ENCODE data around the gene GAK.
"Not testable (repeated sequence)": the region's sequence is repeated elsewhere in the genome, so short reads cannot be mapped to it uniquely, and the experiment has no call there.

Gene GAK

GRCh38 chr4:952881-953573 is 20.9 kb upstream of the GAK start:
- no peak for DNase-seq

- DNase-seq = no peak
Measured at GRCh38 chr4:951594-952468, 19.7 kb upstream of the GAK start.

DNA sequence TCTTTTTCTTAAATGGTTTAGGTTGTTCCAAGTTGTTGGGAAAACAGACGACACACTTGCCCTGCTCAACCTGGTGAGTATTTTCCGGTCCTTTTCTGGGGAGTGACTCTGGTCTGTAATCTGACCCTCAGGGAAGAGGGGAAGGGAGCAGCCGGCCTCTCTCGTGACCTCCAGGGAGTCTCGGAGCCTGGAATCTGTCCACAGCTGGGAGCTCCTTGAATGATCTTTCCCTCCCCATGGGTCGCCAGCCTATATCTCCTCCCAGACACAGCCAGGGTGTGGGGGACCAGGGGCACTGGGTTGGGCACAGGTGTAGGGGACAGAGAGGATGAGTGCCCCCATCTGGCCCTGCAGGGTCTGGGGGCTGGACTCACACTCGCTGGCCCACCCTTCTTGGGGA is 19.1 kb upstream of the GAK start:
- DNase-seq = no peak

- DNase-seq = no peak
Measured at GRCh38 chr4:950136-951020, 18.3 kb upstream of the GAK start.

GRCh38 chr4:949656-950055 is 17.5 kb upstream of the GAK start:
- no peak for DNase-seq

GRCh38 chr4:948936-949300 is 16.8 kb upstream of the GAK start:
- DNase-seq = no peak

- no peak for DNase-seq
Measured at GRCh38 chr4:948101-948935, 16.2 kb upstream of the GAK start.

DNA sequence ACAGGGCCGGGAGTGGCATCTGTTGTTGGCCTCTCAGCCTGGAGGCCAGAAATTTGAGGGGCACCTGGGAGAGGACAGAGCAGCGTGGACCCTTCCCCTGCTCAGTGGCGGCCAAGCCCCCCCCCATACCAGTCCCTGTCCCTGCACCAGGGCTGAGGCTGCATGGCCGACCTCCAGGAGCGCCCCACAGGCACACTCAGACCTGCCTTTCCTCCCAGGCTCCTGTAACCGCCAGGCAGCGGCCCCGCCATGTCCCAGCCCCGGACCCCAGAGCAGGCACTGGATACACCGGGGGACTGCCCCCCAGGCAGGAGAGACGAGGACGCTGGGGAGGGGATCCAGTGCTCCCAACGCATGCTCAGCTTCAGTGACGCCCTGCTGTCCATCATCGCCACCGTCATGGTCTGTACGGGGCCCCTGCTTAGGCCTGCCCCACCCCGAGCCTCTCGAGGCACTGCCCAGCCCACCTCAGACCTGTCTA is 15.4 kb upstream of the GAK start:
- no peak for DNase-seq

GRCh38 chr4:946517-947471 is 14.7 kb upstream of the GAK start:
- no peak for DNase-seq

DNA sequence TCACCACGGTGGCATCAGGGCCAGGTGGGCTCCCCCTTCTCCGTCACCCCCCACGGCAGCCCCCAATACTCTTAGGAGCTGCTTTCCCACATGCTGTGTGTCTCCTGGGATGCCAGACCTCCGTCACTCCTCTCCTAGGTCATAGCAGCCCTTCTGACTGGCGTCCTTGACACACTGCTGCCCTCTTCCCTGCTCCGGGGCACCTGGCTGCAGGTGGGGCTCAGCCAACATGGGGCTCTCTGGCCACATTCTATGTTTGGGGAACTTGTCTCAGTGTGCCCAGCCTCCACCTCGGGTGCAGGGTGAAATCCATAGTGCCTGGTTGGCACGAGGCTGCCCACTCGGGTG is 14.0 kb upstream of the GAK start:
- DNase-seq = no peak

DNA sequence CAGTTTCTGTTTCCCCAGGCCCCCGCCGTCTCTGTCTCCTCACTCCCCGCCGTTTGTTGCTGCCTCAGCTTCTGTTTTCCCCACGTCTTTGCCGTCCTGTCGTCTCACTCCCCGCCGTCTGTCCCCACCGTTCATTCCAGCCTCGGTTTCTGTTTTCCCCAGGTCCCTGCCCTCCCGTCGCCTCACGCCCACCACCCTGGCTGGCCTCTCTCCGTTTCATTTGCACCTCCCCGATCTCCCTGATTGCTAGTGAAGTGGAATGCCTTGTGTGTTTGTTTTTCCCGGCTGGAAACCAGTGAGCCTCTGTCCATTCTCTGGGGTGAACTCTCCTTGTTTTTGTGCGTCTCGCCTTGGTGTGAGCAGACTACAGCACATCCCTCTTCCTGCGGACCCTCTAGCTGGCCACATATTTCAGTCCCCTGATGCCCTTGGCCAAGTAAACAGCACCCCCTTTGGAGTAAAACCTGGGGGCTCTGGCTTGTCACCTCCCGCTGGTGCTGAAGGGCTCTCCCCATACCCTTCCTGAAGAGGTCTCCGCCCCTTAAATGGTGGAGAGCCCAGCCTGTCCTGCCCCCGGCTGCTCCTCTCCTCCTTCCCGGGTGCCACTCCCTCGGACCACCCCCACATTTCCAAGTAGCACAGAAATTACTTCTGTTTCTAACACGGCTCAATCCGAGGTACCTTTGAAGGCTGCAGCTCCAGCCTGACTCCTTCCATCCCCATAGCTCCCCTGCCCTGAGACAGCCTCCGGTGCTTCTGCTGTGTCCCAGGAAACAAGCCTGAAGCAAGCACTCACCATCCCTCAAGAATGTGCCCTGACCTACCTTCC is 13.4 kb upstream of the GAK start:
- no peak for DNase-seq

GRCh38 chr4:939508-939907 is 7.4 kb upstream of the GAK start:
- not testable (repeated sequence) for DNase-seq

DNA sequence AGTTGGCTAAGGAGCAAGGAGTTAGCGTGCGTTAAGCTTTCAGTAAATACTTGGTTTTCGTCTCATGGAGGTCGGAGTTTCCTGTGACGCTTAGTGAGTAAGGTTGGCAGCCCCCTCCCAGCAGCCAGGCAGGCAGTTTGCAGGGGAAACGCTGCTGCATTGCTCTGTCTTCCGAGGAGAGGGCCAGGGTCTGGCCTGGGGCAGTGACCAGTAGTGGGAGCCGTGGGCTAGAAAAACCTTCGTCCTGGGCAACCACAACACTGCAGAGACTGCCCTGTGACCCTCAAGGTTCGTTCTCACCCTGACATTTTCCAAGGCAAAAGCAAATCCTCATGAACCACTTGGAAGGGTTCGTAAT is 576 bp upstream of the GAK start:
- DNase-seq = no peak

- no peak for DNase-seq
Measured at GRCh38 chr4:931194-931959, 739 bp downstream of the GAK start.

GRCh38 chr4:930827-931193 is 1.3 kb downstream of the GAK start:
- DNase-seq = no peak

- no peak for DNase-seq
Measured at GRCh38 chr4:930028-930551, 2.0 kb downstream of the GAK start.

- no peak for DNase-seq
Measured at GRCh38 chr4:929096-929765, 2.9 kb downstream of the GAK start.

- not testable (repeated sequence) for DNase-seq
Measured at GRCh38 chr4:927566-927965, 4.5 kb downstream of the GAK start.

GRCh38 chr4:926538-926937 is 5.6 kb downstream of the GAK start:
- no peak for DNase-seq
